ENCODE measurements around the gene LYPD6.

The LYPD6 gene

DNA sequence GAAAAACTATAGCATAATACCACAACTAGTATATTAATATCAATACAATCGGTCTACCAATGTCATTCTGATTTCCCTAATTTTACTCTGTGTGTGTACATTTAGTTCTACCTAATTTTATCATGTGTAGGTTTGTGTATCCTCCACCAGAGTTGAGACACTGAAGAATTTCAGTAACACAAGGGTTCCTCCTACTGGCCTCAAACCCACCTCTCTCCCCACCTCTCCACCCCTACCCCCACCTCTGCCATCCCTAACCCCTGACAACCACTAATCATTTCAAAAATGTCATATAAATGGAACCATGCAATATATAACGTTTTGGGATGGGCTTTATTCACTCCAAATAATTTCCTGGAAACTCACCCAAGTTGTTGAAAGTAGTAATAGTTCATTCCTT lies 117.9 kb downstream of the LYPD6 start:
- TF ChIP-seq, protein P1, sequence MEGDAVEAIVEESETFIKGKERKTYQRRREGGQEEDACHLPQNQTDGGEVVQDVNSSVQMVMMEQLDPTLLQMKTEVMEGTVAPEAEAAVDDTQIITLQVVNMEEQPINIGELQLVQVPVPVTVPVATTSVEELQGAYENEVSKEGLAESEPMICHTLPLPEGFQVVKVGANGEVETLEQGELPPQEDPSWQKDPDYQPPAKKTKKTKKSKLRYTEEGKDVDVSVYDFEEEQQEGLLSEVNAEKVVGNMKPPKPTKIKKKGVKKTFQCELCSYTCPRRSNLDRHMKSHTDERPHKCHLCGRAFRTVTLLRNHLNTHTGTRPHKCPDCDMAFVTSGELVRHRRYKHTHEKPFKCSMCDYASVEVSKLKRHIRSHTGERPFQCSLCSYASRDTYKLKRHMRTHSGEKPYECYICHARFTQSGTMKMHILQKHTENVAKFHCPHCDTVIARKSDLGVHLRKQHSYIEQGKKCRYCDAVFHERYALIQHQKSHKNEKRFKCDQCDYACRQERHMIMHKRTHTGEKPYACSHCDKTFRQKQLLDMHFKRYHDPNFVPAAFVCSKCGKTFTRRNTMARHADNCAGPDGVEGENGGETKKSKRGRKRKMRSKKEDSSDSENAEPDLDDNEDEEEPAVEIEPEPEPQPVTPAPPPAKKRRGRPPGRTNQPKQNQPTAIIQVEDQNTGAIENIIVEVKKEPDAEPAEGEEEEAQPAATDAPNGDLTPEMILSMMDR (IDR thresholded peaks at IDR 0.05; ENCODE audit: borderline replicate concordance, insufficient read depth, low read depth, low read length), result no peak
- no peak overlapping the region for H3K4me3 ChIP-seq (ENCODE audit: low read depth, low read length)

DNA sequence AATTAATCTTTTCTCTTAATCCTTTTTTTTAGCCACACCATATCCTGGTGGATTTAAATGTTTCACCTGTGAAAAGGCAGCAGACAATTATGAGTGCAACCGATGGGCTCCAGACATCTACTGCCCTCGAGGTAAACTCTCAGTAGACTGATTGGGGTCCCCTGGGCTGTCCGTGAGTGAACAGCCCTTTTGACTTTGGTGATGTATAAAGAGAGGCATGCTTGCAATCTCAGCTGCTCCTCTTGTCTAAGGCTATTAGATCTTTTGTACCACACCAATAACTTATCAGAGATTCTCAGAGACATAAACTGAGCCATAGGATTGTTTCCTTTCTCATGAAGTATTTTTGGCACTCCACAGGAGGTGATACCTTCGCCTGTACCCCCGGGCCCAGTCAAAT lies 118.6 kb downstream of the LYPD6 start:
- no peak overlapping the region for H3K4me3 ChIP-seq (ENCODE audit: low read depth, low read length)
- TF ChIP-seq, protein P1 (IDR thresholded peaks at IDR 0.05; ENCODE audit: borderline replicate concordance, insufficient read depth, low read depth, low read length), result no peak

DNA sequence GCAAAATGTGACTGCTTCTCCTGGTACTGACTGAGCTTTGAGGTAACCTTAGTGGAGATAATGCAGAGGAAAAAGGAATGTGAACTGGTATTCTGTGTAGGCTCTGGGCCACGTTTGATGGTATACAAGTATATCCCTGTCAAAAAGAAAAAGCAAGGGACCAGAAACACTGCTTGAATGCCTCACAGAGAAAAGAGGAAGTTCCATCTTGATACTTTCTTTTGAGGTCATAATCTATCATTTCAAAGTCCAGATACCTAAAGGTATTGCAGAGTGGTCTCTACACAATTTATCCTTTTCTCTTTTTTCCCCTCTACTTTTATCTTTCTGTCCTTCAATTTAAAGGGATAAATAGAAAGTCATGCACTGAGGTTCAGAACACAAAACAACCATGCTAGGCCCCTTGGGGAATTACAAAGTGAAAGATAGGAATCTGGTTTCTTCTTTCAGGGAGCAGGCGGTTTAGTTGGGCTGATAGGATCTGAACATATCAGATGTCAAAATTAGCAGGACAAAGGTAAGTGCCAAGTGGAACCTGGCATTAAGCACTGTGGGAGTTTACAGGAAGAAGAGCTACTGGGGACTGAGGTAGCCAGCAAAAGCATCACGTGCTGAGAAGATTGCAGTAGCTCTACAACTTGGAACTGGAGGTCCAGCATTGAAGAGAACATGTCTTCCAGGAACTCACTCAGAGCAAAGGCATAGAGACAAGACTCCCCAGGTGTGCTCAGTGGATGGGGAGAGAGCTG lies 121.2 kb downstream of the LYPD6 start:
- no peak overlapping the region for H3K4me3 ChIP-seq (ENCODE audit: low read depth, low read length)
- TF ChIP-seq, protein P1 (IDR thresholded peaks at IDR 0.05; ENCODE audit: borderline replicate concordance, insufficient read depth, low read depth, low read length), result no peak

DNA sequence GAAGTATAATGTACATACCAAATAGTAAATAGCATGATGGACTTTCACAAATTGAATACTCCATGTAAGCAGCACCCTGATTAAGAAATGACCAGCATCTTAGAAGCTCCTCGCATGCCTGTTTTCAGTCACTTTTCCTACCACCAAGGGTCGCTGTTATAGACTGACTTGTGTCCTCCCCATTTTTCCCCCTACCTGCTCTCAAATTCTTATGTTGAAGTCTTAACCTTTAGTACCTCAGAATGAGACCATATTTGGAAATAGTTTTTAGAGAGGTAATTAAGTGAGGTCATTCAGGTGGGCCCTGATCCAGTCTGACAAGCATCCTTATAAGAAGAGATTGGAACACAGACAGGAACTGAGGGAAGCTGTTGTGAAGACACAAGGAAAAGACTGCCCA lies 125.9 kb downstream of the LYPD6 start:
- no peak overlapping the region for H3K4me3 ChIP-seq (ENCODE audit: low read depth, low read length)
- TF ChIP-seq, protein P1 (IDR thresholded peaks at IDR 0.05; ENCODE audit: borderline replicate concordance, insufficient read depth, low read depth, low read length), result peak; percentile 21; the same call in 1 of the 2 replicates

DNA sequence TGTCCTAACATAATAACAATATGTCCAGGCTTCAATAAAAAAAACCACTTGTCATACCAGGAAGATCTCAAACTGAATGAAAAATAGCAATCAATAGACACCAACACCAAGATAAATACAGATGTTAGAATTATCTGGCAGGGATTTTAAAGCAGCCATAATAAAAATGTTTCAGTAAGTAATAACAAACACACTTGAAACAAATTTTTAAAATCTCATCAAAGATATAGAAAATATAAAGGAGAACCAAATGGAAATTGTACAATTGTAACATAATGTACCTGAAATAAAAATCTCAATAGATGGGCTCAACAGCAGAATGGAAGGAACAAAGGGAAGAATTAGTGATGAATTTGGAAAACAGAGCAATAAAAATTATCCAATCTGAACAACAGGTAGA lies 128.1 kb downstream of the LYPD6 start:
- TF ChIP-seq, protein P1 (IDR thresholded peaks at IDR 0.05; ENCODE audit: borderline replicate concordance, insufficient read depth, low read depth, low read length), result no peak

DNA sequence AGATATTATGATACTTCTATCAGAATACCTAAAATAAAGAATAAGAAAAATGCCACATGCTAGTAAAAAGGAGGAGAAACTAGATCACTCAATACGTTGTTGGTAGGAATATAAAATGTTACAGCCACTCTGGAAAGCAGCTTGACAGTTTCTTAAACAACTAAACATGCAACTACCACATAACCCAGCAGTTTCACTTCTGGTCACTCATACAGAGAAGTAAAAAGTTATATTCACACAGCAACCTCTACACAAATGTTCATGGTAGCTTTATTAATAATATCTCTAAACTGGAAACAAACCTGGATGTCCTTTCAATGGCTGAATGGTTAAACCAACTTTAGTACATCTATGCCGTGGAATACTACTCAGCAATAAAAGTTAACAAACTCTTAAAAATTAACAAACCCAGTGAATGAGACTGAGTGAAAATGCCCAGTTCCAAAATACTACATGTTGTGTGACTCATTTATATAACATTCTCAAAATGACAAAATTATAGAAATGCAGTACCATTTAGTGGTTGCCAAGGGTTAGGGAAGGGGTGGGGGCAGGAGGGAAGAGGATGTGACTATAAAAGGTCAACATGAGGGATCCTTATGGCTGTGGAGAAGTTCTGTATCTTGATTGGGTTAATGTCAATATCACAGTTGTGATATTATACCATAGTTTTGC lies 133.1 kb downstream of the LYPD6 start:
- H3K4me3 ChIP-seq (ENCODE audit: low read depth, low read length), result no peak overlapping the region
- TF ChIP-seq, protein P1 (IDR thresholded peaks at IDR 0.05; ENCODE audit: borderline replicate concordance, insufficient read depth, low read depth, low read length), result no peak

More for the DNA sequence above, 128.1 kb downstream of the LYPD6 start:
- H3K4me3 ChIP-seq (ENCODE audit: low read depth, low read length), result no peak overlapping the region

DNA sequence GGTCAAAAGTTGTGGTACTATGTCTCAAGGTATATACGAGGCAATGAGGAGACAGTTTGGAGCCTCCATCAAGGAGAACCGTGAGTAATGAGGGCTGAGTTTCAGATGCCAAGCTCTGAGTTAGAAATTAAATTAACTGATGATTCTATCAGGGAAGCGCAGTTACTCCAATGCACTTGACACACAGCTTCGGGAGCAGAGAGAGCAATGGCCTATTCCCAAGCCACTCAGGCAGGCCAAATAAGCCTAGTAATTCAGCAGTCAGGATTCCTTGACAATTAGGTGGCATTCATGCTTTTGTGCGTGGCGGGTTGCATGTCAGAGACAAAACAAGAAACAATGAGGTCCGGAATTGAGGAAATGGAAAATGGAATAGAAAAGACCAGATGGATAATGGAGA lies 134.0 kb downstream of the LYPD6 start:
- TF ChIP-seq, protein P1 (IDR thresholded peaks at IDR 0.05; ENCODE audit: borderline replicate concordance, insufficient read depth, low read depth, low read length), result no peak
- no peak overlapping the region for H3K4me3 ChIP-seq (ENCODE audit: low read depth, low read length)
